Activated CD8-positive, alpha-beta memory T cell treated with anti-CD3 and anti-CD28 coated beads, Interleukin-2, amount 50 U/mL, for 1 hour (primary cell): ENCODE data around the gene PCCA.
"Not testable (repeated sequence)": the region's sequence is repeated elsewhere in the genome, so short reads cannot be mapped to it uniquely, and the experiment has no call there.

Experiments
- DNase-seq: peaks from one replicate; pipeline ENCODE4 v3.0.0-alpha.2; 2020; ENCODE audit errors: extremely low read depth

Gene PCCA

DNA sequence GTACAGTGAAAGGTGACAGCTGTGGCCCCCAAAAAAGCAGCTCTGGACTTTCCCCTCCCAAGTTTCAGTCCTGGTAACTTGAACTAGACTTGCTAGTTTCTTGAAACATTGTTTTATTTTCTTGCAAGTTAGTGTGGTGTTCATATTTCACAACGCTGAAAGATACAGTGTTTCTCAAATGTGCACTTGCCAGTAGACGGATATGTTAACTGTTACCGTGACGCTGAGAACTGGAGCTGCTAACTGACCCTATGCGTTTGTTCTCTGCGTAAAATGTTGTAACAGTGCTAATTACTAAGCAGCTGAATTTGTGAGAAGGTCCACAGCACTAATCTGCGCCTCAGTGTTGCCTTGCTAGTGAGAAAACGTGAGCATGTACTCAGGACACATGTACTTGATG is 420.1 kb downstream of the PCCA start:
- DNase-seq = no peak

- DNase-seq = no peak
These were observed 421.5 kb downstream of the PCCA start for GRCh38 chr13:100510208-100510957.

DNA sequence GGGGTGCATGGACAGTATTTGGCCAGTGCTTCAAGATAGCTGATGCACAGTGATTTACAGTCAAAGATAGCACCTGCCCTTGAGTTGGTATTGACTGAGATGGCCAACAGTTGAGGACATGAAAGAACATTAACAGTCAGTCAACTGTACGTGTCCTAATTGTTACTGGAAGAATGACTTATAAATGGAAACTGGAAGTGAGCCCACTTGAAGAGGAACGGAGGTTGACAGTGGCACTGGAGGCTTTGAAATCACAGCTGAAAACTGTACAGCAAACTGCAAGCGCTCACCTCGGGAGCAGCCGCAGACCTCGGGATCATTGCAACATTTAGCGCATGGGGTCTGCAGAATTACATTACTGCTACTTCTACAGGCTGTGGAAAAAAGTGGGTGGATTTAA is 422.6 kb downstream of the PCCA start:
- DNase-seq = no peak

DNA sequence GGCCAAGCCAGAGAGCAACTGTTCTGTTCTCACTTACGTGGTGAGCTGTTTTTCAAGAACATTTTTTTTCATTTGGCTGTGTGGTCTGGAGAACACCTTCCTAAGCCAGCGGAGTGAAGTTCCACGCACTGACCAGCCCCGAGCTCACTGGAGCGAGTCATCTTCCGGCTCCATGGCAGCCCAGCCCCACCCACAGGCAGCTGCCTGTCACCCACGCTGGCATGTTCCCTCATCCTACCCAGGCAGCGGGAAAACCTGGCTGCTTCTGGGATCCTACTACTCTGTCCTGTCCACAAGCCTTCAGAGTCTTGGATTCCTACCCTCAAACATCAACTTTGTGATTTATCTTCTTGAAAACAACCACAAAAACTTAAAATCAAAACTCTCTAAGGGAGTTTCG is 423.5 kb downstream of the PCCA start:
- no peak for DNase-seq

GRCh38 chr13:100513171-100513570 is 424.3 kb downstream of the PCCA start:
- DNase-seq = no peak

- no peak for DNase-seq
These were observed 425.2 kb downstream of the PCCA start for GRCh38 chr13:100513987-100514670.

GRCh38 chr13:100514788-100515409 is 426.0 kb downstream of the PCCA start:
- DNase-seq = peak; percentile 9

DNA sequence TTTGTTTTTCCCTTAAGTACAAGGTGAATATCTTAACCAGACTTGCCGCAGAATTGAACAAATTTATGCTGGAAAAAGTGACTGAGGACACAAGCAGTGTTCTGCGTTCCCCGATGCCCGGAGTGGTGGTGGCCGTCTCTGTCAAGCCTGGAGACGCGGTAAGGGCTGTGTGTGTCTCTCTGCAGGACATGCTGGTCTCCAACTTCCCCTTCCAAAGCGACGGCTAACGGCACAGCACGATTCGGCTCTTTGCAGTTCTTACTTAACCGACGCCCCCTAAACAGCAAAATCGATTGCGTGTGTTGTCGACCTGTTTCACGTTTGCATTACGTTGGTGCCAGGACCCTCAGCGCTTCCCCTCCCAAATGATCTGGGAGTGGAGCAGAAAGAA is 426.5 kb downstream of the PCCA start:
- no peak for DNase-seq

DNA sequence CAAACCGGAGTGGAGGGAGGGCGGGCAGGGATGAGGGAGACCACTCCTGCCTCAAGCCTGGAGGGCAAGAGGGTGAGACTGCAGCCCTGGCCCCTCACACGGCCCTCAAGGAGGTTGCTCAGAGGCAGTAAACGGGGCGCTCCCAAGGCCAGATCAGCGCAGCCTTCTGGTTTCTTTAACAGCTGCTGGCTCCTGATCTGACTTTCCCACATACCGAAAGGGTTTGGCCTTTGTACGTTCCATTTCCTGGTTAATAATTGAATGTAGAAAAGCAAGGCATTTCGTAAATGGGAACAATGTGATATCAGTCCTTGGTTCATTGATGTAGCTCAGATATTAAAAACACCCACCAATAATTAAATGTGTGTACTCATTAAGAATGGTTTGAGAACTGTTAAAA is 428.2 kb downstream of the PCCA start:
- no peak for DNase-seq

DNA sequence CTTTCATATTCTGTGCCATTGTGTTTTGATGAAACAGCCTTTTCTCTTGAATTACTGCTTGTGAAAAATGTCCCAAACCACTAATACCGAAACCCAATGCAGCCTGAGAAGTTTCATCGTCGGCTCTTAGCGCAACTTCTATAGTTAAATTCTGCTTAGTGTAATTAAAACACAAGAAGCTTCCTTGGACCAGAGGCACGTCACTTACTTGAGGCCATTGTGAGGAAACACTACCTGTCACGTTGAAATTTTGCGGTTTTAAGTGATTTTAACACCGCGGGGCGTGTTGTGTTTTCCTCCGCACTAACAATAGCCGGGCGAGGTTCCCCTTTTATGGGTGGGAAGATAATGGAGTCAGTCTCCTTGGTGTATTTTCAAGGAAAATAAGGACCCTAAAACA is 428.8 kb downstream of the PCCA start:
- no peak for DNase-seq

GRCh38 chr13:100518394-100519062 is 429.6 kb downstream of the PCCA start:
- no peak for DNase-seq

DNA sequence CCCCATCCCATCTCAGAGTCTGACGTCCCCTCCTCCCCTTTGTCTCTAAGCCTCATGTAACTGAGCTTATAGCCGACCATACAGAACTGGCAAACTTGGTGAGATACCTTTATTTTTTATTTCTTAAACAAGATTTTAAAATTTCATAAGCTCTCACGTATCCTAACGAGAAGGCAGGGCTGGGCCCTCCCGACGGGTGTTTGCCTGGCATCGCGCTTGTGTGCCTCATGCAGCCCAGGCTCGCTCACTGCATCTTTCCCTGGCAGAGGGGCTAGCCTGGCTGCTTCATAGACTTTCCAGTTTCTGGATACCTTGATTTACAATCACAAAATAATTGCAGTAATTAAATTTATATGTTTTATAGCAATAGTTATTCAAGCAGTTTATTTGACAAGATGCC is 430.7 kb downstream of the PCCA start:
- no peak for DNase-seq

- no peak for DNase-seq
These were observed 432.3 kb downstream of the PCCA start for GRCh38 chr13:100520936-100521850.

GRCh38 chr13:100521851-100522617 is 433.1 kb downstream of the PCCA start:
- no peak for DNase-seq

GRCh38 chr13:100522618-100523309 is 433.9 kb downstream of the PCCA start:
- DNase-seq = no peak

- DNase-seq = no peak
These were observed 434.5 kb downstream of the PCCA start for GRCh38 chr13:100523411-100523810.

GRCh38 chr13:100523981-100524386 is 435.1 kb downstream of the PCCA start:
- no peak for DNase-seq

- DNase-seq = not testable (repeated sequence)
These were observed 435.8 kb downstream of the PCCA start for GRCh38 chr13:100524688-100525087.

DNA sequence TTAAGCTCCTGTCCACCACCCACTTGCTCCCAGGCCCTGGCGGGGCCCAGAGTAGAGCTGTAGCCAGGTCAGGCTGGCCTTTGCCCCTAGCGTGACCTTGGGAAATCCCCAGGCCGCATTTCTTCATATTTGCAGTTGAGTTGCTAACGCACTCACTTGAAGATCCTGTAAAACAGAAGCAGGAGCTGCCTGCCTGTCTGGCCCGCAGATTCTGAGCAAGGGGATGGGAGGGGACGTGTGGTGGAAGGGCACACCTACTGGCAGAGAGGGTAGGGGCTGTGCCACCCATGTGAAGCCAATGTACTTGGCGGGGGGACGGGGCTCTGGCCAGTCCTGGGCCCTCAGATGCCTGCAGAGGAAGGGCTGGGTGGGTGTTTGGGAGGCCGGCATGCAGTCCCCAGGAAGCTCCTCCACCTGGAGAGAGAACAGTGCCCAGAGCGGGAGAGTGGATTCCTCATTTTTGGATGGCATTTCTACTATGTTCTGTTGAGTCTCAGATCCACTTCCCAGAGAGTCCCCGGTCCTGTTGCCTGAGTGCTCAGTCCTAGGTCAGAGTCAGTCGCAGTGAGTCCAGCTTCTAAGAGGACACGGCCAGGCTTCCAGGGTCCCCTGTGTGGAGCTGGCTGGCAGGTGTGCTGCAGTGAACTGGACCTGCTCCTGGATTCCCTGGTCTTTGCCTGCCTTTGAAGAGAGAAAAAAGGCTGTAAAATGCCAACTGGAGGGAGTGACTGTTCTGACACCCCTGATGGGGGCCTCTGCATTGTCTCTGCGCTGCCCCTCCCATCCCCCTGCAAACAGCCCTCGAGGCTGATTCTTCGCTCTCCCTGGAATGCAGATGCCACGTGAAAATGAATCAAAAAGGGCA is 436.8 kb downstream of the PCCA start:
- no peak for DNase-seq
